ENCODE data around the gene SPG21. TPM values are rescaled to one million over a fixed set of nuclear protein-coding genes. Genes with fewer than 3 reads are reported as not detected.

The SPG21 gene
- total and polyA plus RNA-seq, 2 of the 8 experiments (the other 6 are each of a cell fraction or from before 2014, with no cell fraction given) = 67.3 to 72.7 TPM

DNA sequence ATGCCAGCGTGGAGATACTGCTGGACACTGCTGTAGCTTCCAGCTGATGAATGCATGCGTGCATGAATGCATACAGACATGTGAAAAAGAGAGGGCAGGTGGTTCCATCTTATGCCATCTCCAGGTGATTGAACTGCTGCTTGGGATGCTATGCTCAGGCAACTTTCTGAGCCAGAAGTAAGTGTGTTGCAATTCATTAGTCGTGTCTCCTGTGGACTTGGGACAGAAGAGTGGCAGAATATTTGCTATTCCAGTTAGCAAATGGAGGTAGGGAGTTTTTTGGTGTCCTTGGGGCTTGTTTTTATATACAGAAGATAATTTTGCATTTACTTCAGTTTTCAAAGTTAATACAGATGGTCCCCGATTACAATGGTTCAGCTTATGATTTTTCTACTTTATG is 44.8 kb downstream of the SPG21 start:
- no peak overlapping the region for H2BK15ac ChIP-seq (ENCODE audit: low read length)
- POLR2A ChIA-PET (ENCODE audit: partially characterized antibody) = interaction anchor here (1.1 kb wide), 1 partner anchor 16 kb away, joined by 4 read pairs; no protein-coding TSS in a partner anchor
- H2BK20ac ChIP-seq (ENCODE audit: low read length) = no peak overlapping the region
- no peaks in the 10 kb centered on the region for H3K79me2 ChIP-seq (ENCODE audit: control insufficient read depth in 1 of 2, insufficient read depth in 2 of 2, low read length in 2 of 2)
- H2BK5ac ChIP-seq (ENCODE audit: low read depth, low read length) = no peak overlapping the region
- no peaks in the 10 kb centered on the region for H3K36me3 ChIP-seq (ENCODE audit: control insufficient read depth in 2 of 4, insufficient read depth in 4 of 4, low read length in 3 of 4)
- no peak overlapping the region for H3K14ac ChIP-seq (ENCODE audit: insufficient read length)
- no peaks in the 10 kb centered on the region for H3K9me3 ChIP-seq (ENCODE audit: insufficient read depth in 2 of 2, low read depth in 1 of 2, low read length in 1 of 2)
- no peak overlapping the region for H3K56ac ChIP-seq (replicated peaks; ENCODE audit: insufficient read length, low read depth, low read length)
- no peak overlapping the region for H4K91ac ChIP-seq (replicated peaks; ENCODE audit: insufficient read length, low read length)
- no peak overlapping the region for H2AFZ ChIP-seq (ENCODE audit: low read length)
- no peaks in the 10 kb centered on the region for H3K4me1 ChIP-seq (replicated peaks in 1 of 4; ENCODE audit: control insufficient read depth in 3 of 4, insufficient read depth in 4 of 4, low read length in 3 of 4)
- no peak overlapping the region for H2BK12ac ChIP-seq (ENCODE audit: low read depth, low read length)
- no peaks in the 10 kb centered on the region for H3K27me3 ChIP-seq (replicated peaks in 1 of 4; ENCODE audit: control insufficient read depth in 3 of 4, extremely low read depth in 1 of 4, insufficient read depth in 3 of 4, low read length in 3 of 4)
- no peak for FAIRE-seq
- no peak overlapping the region for H3K4me2 ChIP-seq (ENCODE audit: insufficient read depth in 1 of 2, low read depth in 2 of 2, low read length in 2 of 2)
- no peak overlapping the region for H3K18ac ChIP-seq (ENCODE audit: extremely low read depth, low read length)
- no peak overlapping the region for H2AK5ac ChIP-seq (ENCODE audit: low read depth, low read length)
- no peak overlapping the region for H4K5ac ChIP-seq (ENCODE audit: insufficient read length, low read depth, low read length)
- no peaks in the 10 kb centered on the region for H3K23me2 ChIP-seq (ENCODE audit: low read depth, low read length)
- no peaks in the 10 kb centered on the region for H3K79me1 ChIP-seq (ENCODE audit: low read depth, low read length)
- H3K4ac ChIP-seq (replicated peaks; ENCODE audit: insufficient read length, low read depth, low read length) = no peak overlapping the region
- H3K4me3 ChIP-seq (ENCODE audit: extremely low read depth in 1 of 4, insufficient read depth in 2 of 4, low read depth in 3 of 4, low read length in 4 of 4) = no peak overlapping the region
- H3K23ac ChIP-seq (ENCODE audit: insufficient read length) = no peak overlapping the region
- H3K9ac ChIP-seq (replicated peaks in 1 of 4; ENCODE audit: extremely low read depth in 1 of 4, low read depth in 3 of 4, low read length in 3 of 4) = no peak overlapping the region
- H4K8ac ChIP-seq (ENCODE audit: extremely low read depth, insufficient read depth, low read length) = no peak overlapping the region
- WGBS, 2 experiments (ENCODE audit: extremely low coverage in 1 of 2, insufficient coverage in 1 of 2, insufficient read length in 1 of 2, insufficient replicate concordance in 2 of 2, low coverage in 1 of 2, low lambda C conversion rate in 2 of 2, missing lambda C conversion rate in 1 of 2) = 67% methylated on average over 4 of the region's 4 CpGs; no CpG with 5 or more reads in 1 of the 2 experiments
- CTCF ChIA-PET (ENCODE audit: partially characterized antibody) = interaction anchor here (1.0 kb wide), 1 partner anchor 214 kb away, joined by 4 read pairs; no protein-coding TSS in a partner anchor
- no peak overlapping the region for H2BK120ac ChIP-seq (replicated peaks; ENCODE audit: low read depth, low read length)
- H3K27ac ChIP-seq (ENCODE audit: low read depth, low read length) = no peak overlapping the region
- no peak for DNase-seq (ENCODE audit: low read depth in 1 of 2, low spot score in 2 of 2)
- H4K20me1 ChIP-seq (replicated peaks in 1 of 2; ENCODE audit: control insufficient read depth in 1 of 2, insufficient read depth in 2 of 2, low read length in 2 of 2) = peaks cover 0 to 4% of the 10 kb centered on the region in 2 experiments
- TF ChIP-seq, protein P1, sequence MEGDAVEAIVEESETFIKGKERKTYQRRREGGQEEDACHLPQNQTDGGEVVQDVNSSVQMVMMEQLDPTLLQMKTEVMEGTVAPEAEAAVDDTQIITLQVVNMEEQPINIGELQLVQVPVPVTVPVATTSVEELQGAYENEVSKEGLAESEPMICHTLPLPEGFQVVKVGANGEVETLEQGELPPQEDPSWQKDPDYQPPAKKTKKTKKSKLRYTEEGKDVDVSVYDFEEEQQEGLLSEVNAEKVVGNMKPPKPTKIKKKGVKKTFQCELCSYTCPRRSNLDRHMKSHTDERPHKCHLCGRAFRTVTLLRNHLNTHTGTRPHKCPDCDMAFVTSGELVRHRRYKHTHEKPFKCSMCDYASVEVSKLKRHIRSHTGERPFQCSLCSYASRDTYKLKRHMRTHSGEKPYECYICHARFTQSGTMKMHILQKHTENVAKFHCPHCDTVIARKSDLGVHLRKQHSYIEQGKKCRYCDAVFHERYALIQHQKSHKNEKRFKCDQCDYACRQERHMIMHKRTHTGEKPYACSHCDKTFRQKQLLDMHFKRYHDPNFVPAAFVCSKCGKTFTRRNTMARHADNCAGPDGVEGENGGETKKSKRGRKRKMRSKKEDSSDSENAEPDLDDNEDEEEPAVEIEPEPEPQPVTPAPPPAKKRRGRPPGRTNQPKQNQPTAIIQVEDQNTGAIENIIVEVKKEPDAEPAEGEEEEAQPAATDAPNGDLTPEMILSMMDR (IDR thresholded peaks at IDR 0.05; ENCODE audit: control extremely low read depth in 1 of 3, insufficient read depth in 1 of 3, low read depth in 1 of 3, low read length in 3 of 3) = no peak
- no peak for TF ChIP-seq MAX (IDR thresholded peaks at IDR 0.05)
- no peak for TF ChIP-seq NANOG (IDR thresholded peaks at IDR 0.05; ENCODE audit: insufficient read depth, low read depth, low read length, poor library complexity, severe bottlenecking)
- no peak for TF ChIP-seq CHD2 (IDR thresholded peaks at IDR 0.05; ENCODE audit: low read length)
- no peak for TF ChIP-seq E2F6 (IDR thresholded peaks at IDR 0.05)
- no peak for TF ChIP-seq CHD1 (IDR thresholded peaks at IDR 0.05; ENCODE audit: low read depth, low read length)
- TF ChIP-seq GABPA (IDR thresholded peaks at IDR 0.05; ENCODE audit: borderline replicate concordance, insufficient read depth, low read length) = no peak
- TF ChIP-seq KDM5A (IDR thresholded peaks at IDR 0.05; ENCODE audit: low read length) = no peak
- TF ChIP-seq RNF2 (IDR thresholded peaks at IDR 0.05; ENCODE audit: borderline replicate concordance, low read depth, low read length, missing control alignments, poor library complexity, severe bottlenecking) = no peak
- TF ChIP-seq TAF7 (optimal IDR thresholded peaks at IDR 0.05; ENCODE audit: borderline replicate concordance, low read depth, low read length) = no peak

Measured in H1 (cell line).